K562 (cell line): ENCODE data around the gene TM9SF4. TPM values are rescaled to one million over a fixed set of nuclear protein-coding genes. Genes with fewer than 3 reads are reported as not detected.

ENCODE experiments used
- ATAC-seq: fragments of 200-7000 bp; cut with Tn5 transposase; 3 replicates; pipeline ENCODE4 v1.9.1; 2020; ENCODE audit warnings: moderate library complexity
- BruUV-seq: library from RNA; stranded (reverse); fragments of 400-500 nt; replicated peaks from 2 replicates; lab custom pipeline; 2021; lab: Mats Ljungman, UMichigan
- CTCF ChIA-PET: fragments of 300-600 bp; formaldehyde crosslinking; extraction: SDS; loops from one replicate; lab custom pipeline; 2021; ENCODE audit warnings: low intra/inter-chr PET ratio; lab: Yijun Ruan, JAX
- POLR2A ChIA-PET: fragments of 300-600, 350-650 bp; sonication (Branson Sonifier 250); formaldehyde crosslinking; extraction: SDS; loops from one replicate; lab custom pipeline; 2021; ENCODE audit warnings: antibody characterized with exemption, inconsistent platforms; lab: Yijun Ruan, JAX
- DNase-seq, 4 experiments: peaks; one replicate each; pipeline versions ENCODE4 v3.0.0 to v3.0.0-alpha.2; 2011 to 2018; ENCODE audit warnings: low spot score in 3 of 4, mixed read lengths in 3 of 4; ENCODE audit errors: extremely low read depth in 1 of 4
- FAIRE-seq: peaks from 2 replicates; lab custom pipeline; 2011; peaks lifted over from hg19 to GRCh38; lab: Jason Lieb, UNC
- H2AFZ ChIP-seq: 2 replicates; pipeline ENCODE4 v1.6.0; 2011; ENCODE audit warnings: low read depth, low read length, control low read depth, inconsistent platforms
- H3K27ac ChIP-seq: fragments of 200-600 bp; 3 replicates; pipeline ENCODE4 v1.8.0; 2011; ENCODE audit warnings: low read depth, mild to moderate bottlenecking, control low read depth, inconsistent platforms, low read length, moderate library complexity, mixed read lengths; ENCODE audit errors: extremely low read depth
- H3K27me3 ChIP-seq, 2 experiments: fragments of 300-600 bp in 1 of 2; 2 replicates in 1 of 2; 3 replicates in 1 of 2; pipeline versions ENCODE4 v1.6.0 to v1.8.0; 2011; ENCODE audit warnings: inconsistent platforms in 2 of 2, low read length in 2 of 2, mild to moderate bottlenecking in 1 of 2, mixed read lengths in 1 of 2, moderate library complexity in 1 of 2; ENCODE audit not compliant: control insufficient read depth in 2 of 2, insufficient read depth in 2 of 2
- H3K36me3 ChIP-seq: fragments of 300-600 bp; 3 replicates; pipeline ENCODE4 v1.8.0; 2011; ENCODE audit warnings: mild to moderate bottlenecking, low read length, inconsistent platforms; ENCODE audit not compliant: control insufficient read depth, insufficient read depth
- H3K4me1 ChIP-seq, 2 experiments: fragments of 200-600 bp in 1 of 2; replicated peaks in 1 of 2; 2 replicates in 1 of 2; 3 replicates in 1 of 2; pipeline versions ENCODE4 v1.5.1 to v1.8.0; 2011; ENCODE audit warnings: inconsistent platforms in 2 of 2, low read length in 2 of 2, mild to moderate bottlenecking in 1 of 2, mixed read lengths in 1 of 2, moderate library complexity in 1 of 2; ENCODE audit not compliant: control insufficient read depth in 2 of 2, insufficient read depth in 2 of 2
- H3K4me2 ChIP-seq: 2 replicates; pipeline ENCODE4 v1.6.1; 2011; ENCODE audit warnings: low read length, control low read depth, inconsistent platforms, mixed read lengths; ENCODE audit not compliant: insufficient read depth
- H3K4me3 ChIP-seq: fragments of 200-600 bp; sonication (generic), shearing (Covaris generic); 2 replicates; pipeline ENCODE4 v1.5.1; 2016; ENCODE audit warnings: control low read depth, inconsistent platforms
- H3K79me2 ChIP-seq: fragments of 200-600 bp; 3 replicates; pipeline ENCODE4 v1.8.0; 2011; ENCODE audit warnings: low read length, inconsistent platforms; ENCODE audit not compliant: control insufficient read depth, insufficient read depth
- H3K9ac ChIP-seq, 2 experiments: 2 replicates each; pipeline versions ENCODE4 v1.6.0 to v1.6.1; 2011; ENCODE audit warnings: low read depth in 2 of 2, low read length in 2 of 2, control low read depth in 1 of 2, inconsistent platforms in 1 of 2, mild to moderate bottlenecking in 1 of 2, mixed read lengths in 1 of 2; ENCODE audit not compliant: insufficient read depth in 1 of 2
- H3K9me1 ChIP-seq: one replicate; pipeline ENCODE4 v1.6.0; 2011; ENCODE audit warnings: inconsistent platforms, mild to moderate bottlenecking, low read length, moderate library complexity; ENCODE audit not compliant: control insufficient read depth, insufficient read depth
- H3K9me3 ChIP-seq: replicated peaks from 2 replicates; pipeline ENCODE4 v1.5.1; 2011; ENCODE audit warnings: low read depth, low read length, inconsistent platforms; ENCODE audit not compliant: control insufficient read depth, insufficient read depth
- H4K20me1 ChIP-seq: replicated peaks from 2 replicates; pipeline ENCODE4 v1.6.1; 2011; ENCODE audit warnings: low read length, inconsistent platforms, mixed read lengths; ENCODE audit not compliant: control insufficient read depth, insufficient read depth
- FIP1L1 ChIP-seq: fragments of 200-400 bp; formaldehyde crosslinking; IDR thresholded peaks from 2 replicates; pipeline ENCODE4 v1.6.1; 2018; ENCODE audit warnings: mild to moderate bottlenecking, low read depth, low read length; ENCODE audit not compliant: poor library complexity, severe bottlenecking
- FUS ChIP-seq: fragments of 200-400 bp; formaldehyde crosslinking; optimal IDR thresholded peaks from 2 replicates; pipeline ENCODE3; 2017; ENCODE audit warnings: low read depth, low read length
- HES1 ChIP-seq: fragments of 450-650 bp; IDR thresholded peaks from 2 replicates; pipeline ENCODE4 v1.6.1; 2016; ENCODE audit warnings: low read depth, mild to moderate bottlenecking, moderate library complexity
- KLF13 ChIP-seq: fragments of 450-650 bp; IDR thresholded peaks from 2 replicates; pipeline ENCODE4 v1.6.1; 2016; ENCODE audit warnings: missing genetic modification characterization, low read depth, mild to moderate bottlenecking, missing compliant biosample characterization, moderate library complexity, borderline replicate concordance
- NR3C1 ChIP-seq: sonication (generic); formaldehyde crosslinking; IDR thresholded peaks from 2 replicates; pipeline ENCODE4 v1.8.1; 2022; ENCODE audit warnings: missing genetic modification reagents
- RNF219 ChIP-seq: fragments of 250-450 bp; sonication (Bioruptor Pico); IDR thresholded peaks from 2 replicates; pipeline ENCODE4 v1.5.0; 2022; ENCODE audit warnings: mild to moderate bottlenecking
- TAF1 ChIP-seq: IDR thresholded peaks from 2 replicates; pipeline ENCODE4 v1.6.1; 2011; ENCODE audit warnings: mild to moderate bottlenecking, low read length, moderate library complexity; ENCODE audit not compliant: insufficient read depth, control insufficient read depth, severe bottlenecking; ENCODE audit errors: extremely low read depth
- THRA ChIP-seq: fragments of 450-650 bp; IDR thresholded peaks from 2 replicates; pipeline ENCODE4 v1.6.1; 2017; ENCODE audit warnings: mild to moderate bottlenecking, moderate library complexity
- ZFP36 ChIP-seq: fragments of 150-350 bp; IDR thresholded peaks from 2 replicates; pipeline ENCODE4 v1.6.1; 2018; ENCODE audit warnings: low read length, low read depth; ENCODE audit not compliant: partially characterized antibody
- ZNF785 ChIP-seq: fragments of 250-450 bp; sonication (Bioruptor Pico); IDR thresholded peaks from 2 replicates; pipeline ENCODE4 v1.4.0; 2020; ENCODE audit warnings: mild to moderate bottlenecking
- WGBS: fragments of 100-300 bp; shearing (Covaris generic); methylation state at CpG from one replicate; pipeline ENCODE4 v1.1.6; 2016; ENCODE audit warnings: low coverage, mixed read lengths; ENCODE audit not compliant: insufficient coverage; ENCODE audit errors: missing lambda C conversion rate; 5-methylcytosine and 5-hydroxymethylcytosine counted together
- in situ Hi-C: fragments of 300-500 bp; cut with MboI; formaldehyde crosslinking; loops from 4 replicates; pipeline ENCODE4 v1.15.0; 2018; ENCODE audit warnings: inconsistent platforms, mixed read lengths
- intact Hi-C: fragments of 100-400 bp; cut with micrococcal nuclease; formaldehyde crosslinking; loops from 2 replicates; pipeline ENCODE4 v1.14.2; 2022
- polyA plus RNA-seq, 8 experiments: library from polyadenylated mRNA; depleted of rRNA in 4 of 8; stranded (reverse) in 5 of 8; unstranded in 3 of 8; fragments of >200 nt; fragmentation: Nextera tagmentation in 2 of 8; fragmentation: Illumina TruSeq in 1 of 8; extraction: Ambion mirVana in 2 of 8; extraction: Trizol in 1 of 8; gene quantifications; 2 replicates each; pipeline versions ENCODE4 v1.2.1 to v1.2.3, GENCODE V29; 2011 to 2014; ENCODE audit warnings: inconsistent platforms in 1 of 8, missing spikeins in 1 of 8
- total RNA-seq, 7 experiments: library from RNA; depleted of rRNA in 6 of 7; stranded (reverse); fragments of >200 nt in 6 of 7; fragmentation: Illumina TruSeq in 2 of 7; extraction: Trizol in 2 of 7; gene quantifications; 2 replicates each; pipeline versions ENCODE4 v1.2.1 to v1.2.3, GENCODE V29; 2011 to 2021; ENCODE audit warnings: low replicate concordance in 1 of 7

TM9SF4 gene
- total and polyA plus RNA-seq, 9 of the 15 experiments (the other 6 are each of a cell fraction or from before 2014, with no cell fraction given), result 14.5 to 46.3 (median 26.9) TPM

- CTCF ChIA-PET, result no interaction called here
- no peak for ATAC-seq
- BruUV-seq, result no TSS peak
These were observed 74.6 kb downstream of the TM9SF4 start for GRCh38 chr20:32183947-32184635.

GRCh38 chr20:32184961-32185603 lies 75.6 kb downstream of the TM9SF4 start:
- no peak overlapping the region for H3K27ac ChIP-seq
- H3K4me2 ChIP-seq, result no peak overlapping the region
- no peak for DNase-seq
- no peaks in the 10 kb centered on the region for H4K20me1 ChIP-seq
- POLR2A ChIA-PET, result interaction anchor here (0.6 to 1.0 kb wide), 3 partner anchors 17 to 72 kb away, joined by 3 read pairs; no protein-coding TSS in a partner anchor
- no peaks in the 10 kb centered on the region for H3K79me2 ChIP-seq
- WGBS, result 16% methylated on average over 9 of the region's 10 CpGs
- no peak for ATAC-seq
- H3K4me1 ChIP-seq, result no peaks in the 10 kb centered on the region; a peak in 3 of 5 replicates
- no peaks in the 10 kb centered on the region for H3K9me1 ChIP-seq
- no TSS peak for BruUV-seq
- in situ Hi-C loops, result no loop called here
- intact Hi-C loops, result no loop called here
- H3K36me3 ChIP-seq, result no peaks in the 10 kb centered on the region
- no peaks in the 10 kb centered on the region for H3K9me3 ChIP-seq
- H2AFZ ChIP-seq, result no peak overlapping the region
- no peak overlapping the region for H3K9ac ChIP-seq
- no peaks in the 10 kb centered on the region for H3K27me3 ChIP-seq
- CTCF ChIA-PET, result no interaction called here
- no peak for FAIRE-seq
- H3K4me3 ChIP-seq, result no peak overlapping the region
- TF ChIP-seq FUS, result no peak
- no peak for TF ChIP-seq HES1
- TF ChIP-seq ZNF785, result no peak
- TF ChIP-seq NR3C1 (CRISPR knock-in tag), result no peak
- no peak for TF ChIP-seq RNF219
- TF ChIP-seq TAF1, result no peak
- TF ChIP-seq FIP1L1, result no peak
- TF ChIP-seq THRA, result no peak

More at GRCh38 chr20:32183947-32184635, 74.6 kb downstream of the TM9SF4 start:
- no peak overlapping the region for H2AFZ ChIP-seq
- H3K79me2 ChIP-seq, result no peaks in the 10 kb centered on the region
- no peaks in the 10 kb centered on the region; a peak in 3 of 5 replicates for H3K4me1 ChIP-seq
- H3K36me3 ChIP-seq, result no peaks in the 10 kb centered on the region
- no peak overlapping the region for H3K27ac ChIP-seq
- POLR2A ChIA-PET, result interaction anchor here (0.6 kb wide), 2 partner anchors 9 to 15 kb away, joined by 3 to 4 read pairs; no protein-coding TSS in a partner anchor
- no peaks in the 10 kb centered on the region for H3K27me3 ChIP-seq
- intact Hi-C loops (no loop called here), in situ Hi-C loops (no loop called here)
- no peak for FAIRE-seq
- no peak for DNase-seq
- TF ChIP-seq ZFP36, result peak; percentile 78
- TF ChIP-seq KLF13 (tag), result no peak
- H3K4me2 ChIP-seq, result no peak overlapping the region
- no peaks in the 10 kb centered on the region for H3K9me1 ChIP-seq
- H3K9ac ChIP-seq, result no peak overlapping the region
- no peaks in the 10 kb centered on the region for H3K9me3 ChIP-seq
- WGBS, result 13% methylated on average over 4 of the region's 4 CpGs
- H3K4me3 ChIP-seq, result no peak overlapping the region
- H4K20me1 ChIP-seq, result no peaks in the 10 kb centered on the region
